ENCODE measurements around the gene CRISP1. TPM values are rescaled to one million over a fixed set of nuclear protein-coding genes. Genes with fewer than 3 reads are reported as not detected.

The CRISP1 gene
- total RNA-seq, 2 experiments from 2014 or later = not detected

GRCh38 chr6:49839957-49840356 lies 26.4 kb downstream of the CRISP1 start:
- ATAC-seq (ENCODE audit: poor library complexity) = no peak
- CTCF ChIA-PET = no interaction called here
- H3K36me3 ChIP-seq (ENCODE audit: insufficient read depth, low read length) = no peaks in the 10 kb centered on the region

GRCh38 chr6:49839162-49839561 lies 27.2 kb downstream of the CRISP1 start:
- H3K36me3 ChIP-seq (ENCODE audit: insufficient read depth, low read length) = no peaks in the 10 kb centered on the region
- Mint-ChIP-seq H3K9me3 (peaks cover 2% of the 10 kb centered on the region), H3K27me3 (no peaks in the 10 kb centered on the region), H3K36me3 (ENCODE audit: low read depth) (no peaks in the 10 kb centered on the region), H3K4me1 (ENCODE audit: low read depth) (no peaks in the 10 kb centered on the region), H3K4me3 (no peak overlapping the region), H3K27ac (no peak overlapping the region)
- ChIA-PET CTCF (no interaction called here), POLR2A (no interaction called here)
- no peak for ATAC-seq (ENCODE audit: poor library complexity)
- intact Hi-C loops (cut with DNase I, micrococcal nuclease) = no loop called here
- no peak overlapping the region for H3K4me3 ChIP-seq (ENCODE audit: low read length)
- no peaks in the 10 kb centered on the region for H3K27me3 ChIP-seq (ENCODE audit: control insufficient read depth in 1 of 2, insufficient read depth in 2 of 2, low read length in 2 of 2)
- H3K9me3 ChIP-seq (ENCODE audit: control insufficient read depth in 1 of 2, insufficient read depth in 1 of 2, low read length in 2 of 2) = no peaks in the 10 kb centered on the region
- H3K4me1 ChIP-seq (ENCODE audit: insufficient read depth, low read length) = no peaks in the 10 kb centered on the region
- TF ChIP-seq CTCF (IDR thresholded peaks at IDR 0.05) = no peak
- DNase-seq = no peak
- H3K27ac ChIP-seq (ENCODE audit: low read depth in 1 of 2, low read length in 2 of 2) = no peak overlapping the region

More at GRCh38 chr6:49839957-49840356, 26.4 kb downstream of the CRISP1 start:
- Mint-ChIP-seq H3K36me3 (ENCODE audit: low read depth) (no peaks in the 10 kb centered on the region), H3K4me3 (no peak overlapping the region), H3K27me3 (no peaks in the 10 kb centered on the region), H3K4me1 (ENCODE audit: low read depth) (no peaks in the 10 kb centered on the region), H3K27ac (no peak overlapping the region), H3K9me3 (peaks cover 2% of the 10 kb centered on the region)
- intact Hi-C loops (cut with DNase I, micrococcal nuclease) = loop anchor here in 1 of 2 experiments (10.0 kb wide), 1 partner anchor 55 kb away; the partner anchor contains the start of gene PGK2
- no peak for DNase-seq
- no peaks in the 10 kb centered on the region for H3K27me3 ChIP-seq (ENCODE audit: control insufficient read depth in 1 of 2, insufficient read depth in 2 of 2, low read length in 2 of 2)
- POLR2A ChIA-PET = no interaction called here
- TF ChIP-seq CTCF (IDR thresholded peaks at IDR 0.05) = no peak
- no peak overlapping the region for H3K4me3 ChIP-seq (ENCODE audit: low read length)
- H3K9me3 ChIP-seq (ENCODE audit: control insufficient read depth in 1 of 2, insufficient read depth in 1 of 2, low read length in 2 of 2) = no peaks in the 10 kb centered on the region
- H3K27ac ChIP-seq (ENCODE audit: low read depth in 1 of 2, low read length in 2 of 2) = no peak overlapping the region
- H3K4me1 ChIP-seq (ENCODE audit: insufficient read depth, low read length) = no peaks in the 10 kb centered on the region

- intact Hi-C loops (cut with DNase I, micrococcal nuclease) = no loop called here
- ATAC-seq (ENCODE audit: poor library complexity) (no peak), DNase-seq (no peak)
- Histone ChIP-seq H3K27me3 (ENCODE audit: control insufficient read depth in 1 of 2, insufficient read depth in 2 of 2, low read length in 2 of 2) (no peaks in the 10 kb centered on the region), H3K4me1 (ENCODE audit: insufficient read depth, low read length) (no peaks in the 10 kb centered on the region), H3K4me3 (ENCODE audit: low read length) (no peak overlapping the region), H3K9me3 (ENCODE audit: control insufficient read depth in 1 of 2, insufficient read depth in 1 of 2, low read length in 2 of 2) (no peaks in the 10 kb centered on the region), H3K36me3 (ENCODE audit: insufficient read depth, low read length) (no peaks in the 10 kb centered on the region), H3K27ac (ENCODE audit: low read depth in 1 of 2, low read length in 2 of 2) (no peak overlapping the region)
- Mint-ChIP-seq H3K4me3 (no peak overlapping the region), H3K4me1 (ENCODE audit: low read depth) (no peaks in the 10 kb centered on the region), H3K9me3 (peaks cover 2% of the 10 kb centered on the region), H3K36me3 (ENCODE audit: low read depth) (no peaks in the 10 kb centered on the region), H3K27ac (no peak overlapping the region), H3K27me3 (no peaks in the 10 kb centered on the region)
- CTCF ChIA-PET = no interaction called here
- POLR2A ChIA-PET = no interaction called here
- TF ChIP-seq CTCF (IDR thresholded peaks at IDR 0.05) = no peak
Observed at GRCh38 chr6:49835140-49835539, 31.2 kb downstream of the CRISP1 start.

All from CD4-positive, alpha-beta T cell (primary cell).